ENCODE measurements around the gene RING1.

Gene RING1

DNA sequence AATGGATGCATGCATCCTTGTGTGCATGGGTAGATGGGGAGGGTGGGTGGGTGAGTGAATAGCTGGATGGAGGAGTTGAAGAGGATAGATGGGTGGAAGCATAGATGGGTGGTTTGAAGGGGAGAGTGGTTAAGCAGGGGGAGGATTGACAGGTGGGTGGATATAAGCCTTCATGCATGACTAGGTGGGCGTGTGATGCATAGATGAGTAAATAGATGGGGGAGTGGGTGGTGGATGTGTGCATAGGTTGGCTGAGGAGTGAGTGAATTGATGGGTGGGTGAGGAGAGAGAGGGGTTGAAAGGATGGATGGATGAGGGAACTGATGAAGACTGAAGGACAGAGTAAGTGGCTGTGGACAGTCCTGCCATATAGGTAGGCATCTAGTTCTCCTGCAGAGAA is 20.5 kb upstream of the RING1 start:
- no peak overlapping the region for H3K9ac ChIP-seq (ENCODE audit: low read length in 2 of 2)
- H3K27ac ChIP-seq (ENCODE audit: low read length): no peak overlapping the region
- no peak overlapping the region for H3K4me3 ChIP-seq (ENCODE audit: low read length in 2 of 2)
- H3K9me3 ChIP-seq (ENCODE audit: control insufficient read depth in 2 of 2, low read length in 2 of 2): no peaks in the 10 kb centered on the region
- peaks cover 8% of the 10 kb centered on the region for H3K4me1 ChIP-seq (ENCODE audit: control insufficient read depth, insufficient read depth, low read length)
- no peaks in the 10 kb centered on the region for H3K36me3 ChIP-seq (ENCODE audit: control insufficient read depth in 2 of 2, insufficient read depth in 2 of 2, low read length in 2 of 2)
- peaks cover 20 to 26% of the 10 kb centered on the region in 2 donors for H3K27me3 ChIP-seq (ENCODE audit: control insufficient read depth in 1 of 2, insufficient read depth in 2 of 2, low read length in 2 of 2)

GRCh38 chr6:33189164-33189563 is 19.1 kb upstream of the RING1 start:
- Histone ChIP-seq H3K9me3 (ENCODE audit: control insufficient read depth in 2 of 2, low read length in 2 of 2) (no peaks in the 10 kb centered on the region), H3K36me3 (ENCODE audit: control insufficient read depth in 2 of 2, insufficient read depth in 2 of 2, low read length in 2 of 2) (peaks cover 0 to 1% of the 10 kb centered on the region in 2 donors), H3K9ac (ENCODE audit: low read length in 2 of 2) (no peak overlapping the region), H3K27me3 (ENCODE audit: control insufficient read depth in 1 of 2, insufficient read depth in 2 of 2, low read length in 2 of 2) (peaks cover 20 to 26% of the 10 kb centered on the region in 2 donors), H3K4me3 (ENCODE audit: low read length in 2 of 2) (no peak overlapping the region), H3K4me1 (ENCODE audit: control insufficient read depth, insufficient read depth, low read length) (peaks cover 14% of the 10 kb centered on the region), H3K27ac (ENCODE audit: low read length) (no peak overlapping the region)

- Histone ChIP-seq H3K36me3 (ENCODE audit: control insufficient read depth in 2 of 2, insufficient read depth in 2 of 2, low read length in 2 of 2) (peaks cover 6 to 7% of the 10 kb centered on the region in 2 donors), H3K9me3 (ENCODE audit: control insufficient read depth in 2 of 2, low read length in 2 of 2) (no peaks in the 10 kb centered on the region), H3K27me3 (ENCODE audit: control insufficient read depth in 1 of 2, insufficient read depth in 2 of 2, low read length in 2 of 2) (peaks cover 20 to 26% of the 10 kb centered on the region in 2 donors), H3K4me3 (ENCODE audit: low read length in 2 of 2) (no peak overlapping the region), H3K4me1 (ENCODE audit: control insufficient read depth, insufficient read depth, low read length) (peaks cover 14% of the 10 kb centered on the region), H3K27ac (ENCODE audit: low read length) (no peak overlapping the region), H3K9ac (ENCODE audit: low read length in 2 of 2) (no peak overlapping the region)
Observed at GRCh38 chr6:33189625-33190448, 18.5 kb upstream of the RING1 start.

DNA sequence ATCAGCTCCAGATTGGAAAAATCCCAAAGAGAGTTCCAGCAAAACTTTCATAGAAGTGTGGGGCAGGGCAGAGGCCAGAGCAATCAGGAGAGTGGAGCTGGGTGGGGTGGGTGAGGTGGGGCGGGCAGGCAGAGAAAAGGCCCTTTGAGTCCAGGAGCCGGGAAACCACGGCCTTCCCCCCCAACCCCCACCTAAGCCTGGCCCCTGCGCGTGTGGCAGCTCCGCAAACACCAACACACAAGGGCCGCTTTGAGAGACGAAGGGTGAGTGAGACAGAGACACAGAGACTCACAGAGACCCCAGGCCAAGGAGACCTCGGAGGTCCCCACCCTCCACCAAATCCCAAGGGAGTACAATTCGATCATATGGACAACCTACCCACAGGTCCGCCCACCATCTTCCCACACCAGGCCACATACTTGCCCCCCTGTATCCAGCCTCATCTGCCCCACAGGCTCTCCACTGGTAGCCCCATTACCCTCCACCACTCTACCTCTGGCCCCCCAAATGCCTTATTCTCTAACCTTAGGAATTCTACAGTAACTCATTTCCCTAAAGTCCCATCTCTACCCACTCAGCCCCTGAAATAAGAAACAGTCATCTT is 17.7 kb upstream of the RING1 start:
- Histone ChIP-seq H3K27me3 (ENCODE audit: control insufficient read depth in 1 of 2, insufficient read depth in 2 of 2, low read length in 2 of 2) (peaks cover 20 to 23% of the 10 kb centered on the region in 2 donors), H3K9me3 (ENCODE audit: control insufficient read depth in 2 of 2, low read length in 2 of 2) (no peaks in the 10 kb centered on the region), H3K27ac (ENCODE audit: low read length) (no peak overlapping the region), H3K4me1 (ENCODE audit: control insufficient read depth, insufficient read depth, low read length) (peaks cover 18% of the 10 kb centered on the region), H3K4me3 (ENCODE audit: low read length in 2 of 2) (no peak overlapping the region), H3K9ac (ENCODE audit: low read length in 2 of 2) (no peak overlapping the region), H3K36me3 (ENCODE audit: control insufficient read depth in 2 of 2, insufficient read depth in 2 of 2, low read length in 2 of 2) (peaks cover 14% of the 10 kb centered on the region in 2 donors)

DNA sequence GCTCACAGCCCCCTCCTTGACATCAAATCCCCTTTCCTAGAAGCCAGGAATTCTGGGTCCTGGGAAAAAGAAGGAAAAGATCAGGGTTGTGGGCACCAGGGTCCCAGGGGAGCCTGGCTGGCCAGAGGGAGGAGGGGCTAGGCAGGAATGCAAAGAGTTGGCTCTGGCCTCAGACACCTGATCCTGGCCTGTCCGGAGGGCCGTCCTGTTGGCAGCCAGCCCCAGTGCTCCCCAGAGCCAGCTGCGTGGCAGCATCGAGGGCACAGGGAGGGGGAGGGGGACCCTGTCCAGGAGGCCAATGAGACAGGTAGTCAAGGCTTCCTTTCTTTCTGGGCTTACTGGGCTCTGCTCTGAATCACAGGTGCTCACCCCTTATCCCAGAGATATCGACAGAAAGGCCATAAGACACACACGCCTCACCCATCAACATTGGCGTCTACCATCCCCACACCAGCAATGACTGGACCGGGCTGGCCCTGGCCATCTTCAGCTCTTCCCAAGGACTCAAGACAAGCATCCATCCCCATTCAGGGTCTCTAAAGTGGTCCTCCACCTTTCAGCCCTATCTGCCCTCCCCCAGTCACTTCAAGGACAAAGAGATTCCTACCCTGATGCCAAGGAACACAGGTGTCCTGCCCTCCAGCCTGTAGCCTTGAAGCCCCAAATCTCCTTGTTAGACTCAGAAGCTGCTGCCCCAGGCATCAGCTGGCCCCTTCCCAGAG is 16.8 kb upstream of the RING1 start:
- Histone ChIP-seq H3K36me3 (ENCODE audit: control insufficient read depth in 2 of 2, insufficient read depth in 2 of 2, low read length in 2 of 2) (peaks cover 21 to 23% of the 10 kb centered on the region in 2 donors), H3K27me3 (ENCODE audit: control insufficient read depth in 1 of 2, insufficient read depth in 2 of 2, low read length in 2 of 2) (peaks cover 20 to 21% of the 10 kb centered on the region in 2 donors), H3K9me3 (ENCODE audit: control insufficient read depth in 2 of 2, low read length in 2 of 2) (no peaks in the 10 kb centered on the region), H3K27ac (ENCODE audit: low read length) (no peak overlapping the region), H3K9ac (ENCODE audit: low read length in 2 of 2) (no peak overlapping the region), H3K4me1 (ENCODE audit: control insufficient read depth, insufficient read depth, low read length) (peaks cover 18% of the 10 kb centered on the region), H3K4me3 (ENCODE audit: low read length in 2 of 2) (no peak overlapping the region)

DNA sequence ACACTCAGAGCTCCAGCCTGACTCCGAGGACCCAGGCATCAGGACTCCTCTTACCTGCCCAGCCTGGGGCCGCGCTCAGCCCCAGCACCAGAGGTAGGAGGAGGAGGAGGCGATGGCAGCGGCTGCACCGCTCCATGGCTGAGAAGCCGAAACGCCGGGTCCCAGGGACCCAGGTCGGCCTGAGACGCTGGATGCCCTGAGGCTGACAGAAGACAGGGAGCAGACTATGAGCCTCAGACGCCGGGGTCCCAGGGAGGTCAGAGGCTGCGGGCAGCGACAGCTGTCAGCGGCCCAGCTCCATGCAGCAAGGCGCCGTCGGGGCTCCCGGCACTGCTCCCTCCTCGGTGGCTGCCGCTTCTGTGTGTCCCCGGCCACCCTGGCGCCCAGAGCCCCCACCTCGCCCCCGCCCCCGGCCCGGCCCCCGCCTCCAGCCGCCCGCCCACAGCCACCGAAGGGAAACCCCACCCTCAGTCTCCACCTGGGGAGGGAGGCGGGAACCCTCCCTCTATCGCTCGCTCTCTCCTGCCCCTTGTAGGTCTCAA is 16.1 kb upstream of the RING1 start, which contains the start of gene COL11A2:
Gene COL11A2 (minus strand): TSS at position 363 of the 542 bp plus-strand sequence. CDS start 227 bp downstream, at position 136.
- H3K9me3 ChIP-seq (ENCODE audit: control insufficient read depth in 2 of 2, low read length in 2 of 2): no peaks in the 10 kb centered on the region
- peaks cover 24 to 26% of the 10 kb centered on the region in 2 donors for H3K36me3 ChIP-seq (ENCODE audit: control insufficient read depth in 2 of 2, insufficient read depth in 2 of 2, low read length in 2 of 2)
- H3K4me1 ChIP-seq (ENCODE audit: control insufficient read depth, insufficient read depth, low read length): peaks cover 18% of the 10 kb centered on the region
- peak within 1 kb of the TSS; percentile 60 to 63 for H3K9ac ChIP-seq (ENCODE audit: low read length in 2 of 2)
- peaks cover 18 to 21% of the 10 kb centered on the region in 2 donors for H3K27me3 ChIP-seq (ENCODE audit: control insufficient read depth in 1 of 2, insufficient read depth in 2 of 2, low read length in 2 of 2)
- H3K27ac ChIP-seq (ENCODE audit: low read length): no peak within 1 kb of the TSS
- H3K4me3 ChIP-seq (ENCODE audit: low read length in 2 of 2): peak within 1 kb of the TSS; percentile 67 to 72

GRCh38 chr6:33192671-33193602 is 15.4 kb upstream of the RING1 start:
- peak overlapping the region; percentile 41 for H3K27ac ChIP-seq (ENCODE audit: low read length)

DNA sequence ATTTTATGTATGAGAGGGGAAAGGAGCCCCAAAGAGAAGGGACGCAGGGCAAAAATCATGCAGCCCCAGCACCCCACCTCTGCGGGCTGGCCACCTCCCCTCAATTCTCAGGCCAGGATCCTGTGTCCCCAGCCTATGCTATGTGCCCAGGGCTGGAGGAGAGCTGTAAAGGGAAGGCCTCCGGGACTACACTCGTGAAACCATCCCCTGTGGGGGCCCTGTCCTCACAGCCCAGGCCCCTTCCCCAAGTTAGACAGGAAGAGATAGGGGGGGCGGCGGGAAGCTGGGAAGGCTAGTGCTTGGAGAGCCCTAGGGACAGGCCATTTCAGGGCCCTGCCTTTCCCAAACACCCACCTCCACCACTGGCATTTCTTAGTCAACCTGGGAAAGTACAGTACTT is 14.7 kb upstream of the RING1 start:
- peaks cover 24 to 31% of the 10 kb centered on the region in 2 donors for H3K36me3 ChIP-seq (ENCODE audit: control insufficient read depth in 2 of 2, insufficient read depth in 2 of 2, low read length in 2 of 2)
- H3K4me3 ChIP-seq (ENCODE audit: low read length in 2 of 2): peak overlapping the region; percentile 25 to 72
- H3K27ac ChIP-seq (ENCODE audit: low read length): peak overlapping the region; percentile 41
- peaks cover 25% of the 10 kb centered on the region for H3K4me1 ChIP-seq (ENCODE audit: control insufficient read depth, insufficient read depth, low read length)
- no peaks in the 10 kb centered on the region for H3K9me3 ChIP-seq (ENCODE audit: control insufficient read depth in 2 of 2, low read length in 2 of 2)
- H3K27me3 ChIP-seq (ENCODE audit: control insufficient read depth in 1 of 2, insufficient read depth in 2 of 2, low read length in 2 of 2): peaks cover 17 to 21% of the 10 kb centered on the region in 2 donors
- H3K9ac ChIP-seq (ENCODE audit: low read length in 2 of 2): peak overlapping the region in 1 of 2 donors; percentile 2

More at GRCh38 chr6:33192671-33193602, 15.4 kb upstream of the RING1 start:
- Histone ChIP-seq H3K27me3 (ENCODE audit: control insufficient read depth in 1 of 2, insufficient read depth in 2 of 2, low read length in 2 of 2) (peaks cover 18 to 21% of the 10 kb centered on the region in 2 donors), H3K9me3 (ENCODE audit: control insufficient read depth in 2 of 2, low read length in 2 of 2) (no peaks in the 10 kb centered on the region), H3K4me1 (ENCODE audit: control insufficient read depth, insufficient read depth, low read length) (peaks cover 19% of the 10 kb centered on the region), H3K36me3 (ENCODE audit: control insufficient read depth in 2 of 2, insufficient read depth in 2 of 2, low read length in 2 of 2) (peaks cover 24 to 31% of the 10 kb centered on the region in 2 donors), H3K9ac (ENCODE audit: low read length in 2 of 2) (peak overlapping the region; percentile 60 to 63), H3K4me3 (ENCODE audit: low read length in 2 of 2) (peak overlapping the region; percentile 67 to 72)

DNA sequence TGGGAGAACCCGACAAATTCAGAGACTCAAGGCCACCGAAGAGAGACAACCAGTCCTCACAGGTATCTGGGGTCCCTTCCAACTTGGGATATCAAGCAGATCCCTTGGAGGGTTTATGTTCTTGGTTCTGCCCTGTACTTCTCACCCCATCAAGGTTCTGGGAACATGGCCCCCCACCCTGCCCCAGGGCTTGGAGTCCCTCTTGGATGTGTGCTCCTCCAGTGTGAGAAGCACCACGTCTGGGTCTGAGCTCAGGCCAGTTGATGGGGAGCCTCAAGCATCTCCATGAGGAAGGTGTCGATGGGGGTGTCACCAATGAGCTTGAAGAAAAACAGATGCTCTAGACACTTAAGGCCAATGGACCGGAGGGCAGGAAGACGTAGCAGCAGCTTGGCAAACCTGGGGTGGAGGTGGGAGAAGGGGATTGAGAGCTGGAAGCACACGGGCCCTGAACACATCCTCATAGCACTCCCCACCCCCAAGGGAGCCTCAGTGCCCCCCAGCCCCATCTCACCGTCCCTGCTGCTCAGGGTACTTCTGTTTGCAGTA is 13.8 kb upstream of the RING1 start:
- Histone ChIP-seq H3K36me3 (ENCODE audit: control insufficient read depth in 2 of 2, insufficient read depth in 2 of 2, low read length in 2 of 2) (peaks cover 24 to 31% of the 10 kb centered on the region in 2 donors), H3K27ac (ENCODE audit: low read length) (peak overlapping the region; percentile 11), H3K9me3 (ENCODE audit: control insufficient read depth in 2 of 2, low read length in 2 of 2) (no peaks in the 10 kb centered on the region), H3K4me3 (ENCODE audit: low read length in 2 of 2) (no peak overlapping the region), H3K4me1 (ENCODE audit: control insufficient read depth, insufficient read depth, low read length) (peaks cover 31% of the 10 kb centered on the region), H3K27me3 (ENCODE audit: control insufficient read depth in 1 of 2, insufficient read depth in 2 of 2, low read length in 2 of 2) (peaks cover 14 to 21% of the 10 kb centered on the region in 2 donors), H3K9ac (ENCODE audit: low read length in 2 of 2) (no peak overlapping the region)

Data from stomach smooth muscle (tissue), 2 donors.